HCT116 (cell line): ENCODE data around the gene RPL15. TPM values are rescaled to one million over a fixed set of nuclear protein-coding genes. Genes with fewer than 3 reads are reported as not detected.

Experiments used
- ATAC-seq: fragments of 200-7000 bp; cut with Tn5 transposase; 2 replicates; pipeline ENCODE4 v1.9.1; 2020; ENCODE audit warnings: mild to moderate bottlenecking, moderate library complexity
- BruUV-seq: library from RNA; stranded (reverse); fragments of 400-500 nt; replicated peaks from 2 replicates; lab custom pipeline; 2021; lab: Mats Ljungman, UMichigan
- CTCF ChIA-PET: fragments of 300-600 bp; sonication (Branson Sonifier 250); formaldehyde crosslinking; loops from one replicate; lab custom pipeline; 2021; ENCODE audit warnings: antibody characterized with exemption; lab: Charles Lee
- POLR2A ChIA-PET: fragments of 300-600, 350-600 bp; sonication (Branson Sonifier 250); formaldehyde crosslinking; loops from one replicate; lab custom pipeline; 2021; ENCODE audit warnings: antibody characterized with exemption; lab: Charles Lee
- RAD21 ChIA-PET, 2 experiments: fragments of 300-600 bp; sonication (Branson Sonifier 250); formaldehyde crosslinking; loops; one replicate each; lab custom pipeline; 2023; ENCODE audit warnings: low total read pairs in 2 of 2; ENCODE audit not compliant: uncharacterized antibody in 2 of 2, unreplicated experiment in 2 of 2, low non-redundant PET in 1 of 2; lab: Charles Lee
- DNase-seq: peaks from one replicate; pipeline ENCODE4 v3.0.0-alpha.2; 2010; ENCODE audit warnings: low read depth, low spot score
- H2AFZ ChIP-seq: fragments of 200-600 bp; shearing (Covaris generic), sonication (generic); 2 replicates; pipeline ENCODE4 v1.6.1; 2017; ENCODE audit warnings: low read depth, mixed run types, mixed read lengths, antibody characterized with exemption, low read length; ENCODE audit not compliant: poor library complexity, severe bottlenecking
- H3K27ac ChIP-seq: 2 replicates; pipeline ENCODE4 v1.5.1; 2012; ENCODE audit warnings: low read depth, low read length
- H3K27me3 ChIP-seq: fragments of 200-600 bp; sonication (generic); 2 replicates; pipeline ENCODE4 v1.6.1; 2016; ENCODE audit warnings: mixed run types, low read length, mixed read lengths; ENCODE audit not compliant: insufficient read depth
- H3K36me3 ChIP-seq, 2 experiments: fragments of 200-500 bp in 1 of 2; fragments of 200-600 bp in 1 of 2; sonication (Bioruptor generic) in 1 of 2; sonication (generic) in 1 of 2; 2 replicates each; pipeline versions ENCODE4 v1.5.1 to v1.6.1; 2014 to 2016; ENCODE audit warnings: low read length in 2 of 2, inconsistent platforms in 1 of 2, mixed read lengths in 1 of 2, mixed run types in 1 of 2; ENCODE audit not compliant: insufficient read depth in 2 of 2, control insufficient read depth in 1 of 2
- H3K4me1 ChIP-seq, 2 experiments: fragments of 200-600 bp in 1 of 2; sonication (generic) in 1 of 2; 2 replicates each; pipeline versions ENCODE4 v1.5.1 to v1.6.1; 2012 to 2017; ENCODE audit warnings: low read length in 2 of 2, inconsistent platforms in 1 of 2, mild to moderate bottlenecking in 1 of 2, mixed read lengths in 1 of 2, mixed run types in 1 of 2, moderate library complexity in 1 of 2; ENCODE audit not compliant: insufficient read depth in 2 of 2, control insufficient read depth in 1 of 2
- H3K4me2 ChIP-seq: fragments of 200-600 bp; sonication (generic); 2 replicates; pipeline ENCODE4 v1.6.1; 2017; ENCODE audit warnings: mixed run types, low read length, mixed read lengths
- H3K4me3 ChIP-seq, 2 experiments: fragments of 200-600 bp in 1 of 2; sonication (generic) in 1 of 2; replicated peaks in 1 of 2; 2 replicates each; pipeline ENCODE4 v1.5.1; 2011 to 2016; ENCODE audit warnings: low read length in 2 of 2, control low read depth in 1 of 2, low read depth in 1 of 2, mild to moderate bottlenecking in 1 of 2, mixed read lengths in 1 of 2, mixed run types in 1 of 2
- H3K79me2 ChIP-seq: fragments of 200-600 bp; sonication (generic); 2 replicates; pipeline ENCODE4 v1.6.1; 2017; ENCODE audit warnings: mild to moderate bottlenecking, mixed run types, low read length, moderate library complexity, mixed read lengths; ENCODE audit not compliant: insufficient read depth
- H3K9ac ChIP-seq: fragments of 200-600 bp; sonication (generic); 2 replicates; pipeline ENCODE4 v1.6.1; 2016; ENCODE audit warnings: low read length, mixed read lengths
- H3K9me2 ChIP-seq: fragments of 200-600 bp; sonication (generic), shearing (Covaris generic); 2 replicates; pipeline ENCODE4 v1.6.1; 2017; ENCODE audit warnings: mixed run types, mild to moderate bottlenecking, moderate library complexity; ENCODE audit not compliant: insufficient read depth
- H3K9me3 ChIP-seq, 2 experiments: fragments of 200-500 bp in 1 of 2; fragments of 200-600 bp in 1 of 2; sonication (Bioruptor generic) in 1 of 2; sonication (generic) in 1 of 2; 2 replicates each; pipeline ENCODE4 v1.6.1; 2014 to 2017; ENCODE audit warnings: low read length in 2 of 2, mixed read lengths in 2 of 2, inconsistent platforms in 1 of 2, low read depth in 1 of 2, mild to moderate bottlenecking in 1 of 2, mixed run types in 1 of 2, moderate library complexity in 1 of 2; ENCODE audit not compliant: control insufficient read depth in 1 of 2, insufficient read depth in 1 of 2
- H4K20me1 ChIP-seq: fragments of 200-600 bp; sonication (generic), shearing (Covaris generic); 2 replicates; pipeline ENCODE4 v1.6.1; 2017; ENCODE audit warnings: mixed run types, mild to moderate bottlenecking, moderate library complexity; ENCODE audit not compliant: insufficient read depth
- ATF3 ChIP-seq: IDR thresholded peaks from 2 replicates; pipeline ENCODE4 v1.6.1; 2012
- CBX3 ChIP-seq: IDR thresholded peaks from 2 replicates; pipeline ENCODE4 v1.6.1; 2012; ENCODE audit warnings: low read depth
- CEBPB ChIP-seq: IDR thresholded peaks from 2 replicates; pipeline ENCODE4 v1.6.1; 2012; ENCODE audit warnings: low read depth
- CTCF ChIP-seq, 3 experiments: fragments of 200-600 bp in 1 of 3; sonication (generic) in 1 of 3; IDR thresholded peaks in 2 of 3; conservative IDR thresholded peaks in 1 of 3; 2 replicates each; pipeline ENCODE4 v1.5.1; 2012 to 2017; ENCODE audit warnings: low read depth in 2 of 3, low read length in 2 of 3, antibody characterized with exemption in 1 of 3, borderline replicate concordance in 1 of 3, control low read depth in 1 of 3, mild to moderate bottlenecking in 1 of 3, mixed read lengths in 1 of 3, mixed run types in 1 of 3, moderate library complexity in 1 of 3; ENCODE audit not compliant: insufficient read depth in 1 of 3
- EGR1 ChIP-seq: IDR thresholded peaks from 2 replicates; pipeline ENCODE4 v1.6.1; 2012; ENCODE audit warnings: low read depth
- EZH2 ChIP-seq: fragments of 200-600 bp; sonication (generic); IDR thresholded peaks from 2 replicates; pipeline ENCODE4 v1.6.1; 2017; ENCODE audit warnings: antibody characterized with exemption, mixed run types
- POLR2A ChIP-seq: IDR thresholded peaks from 2 replicates; pipeline ENCODE4 v1.7.0; 2011; ENCODE audit warnings: borderline replicate concordance; ENCODE audit not compliant: insufficient read depth, insufficient read length; ENCODE audit errors: extremely low read depth
- REST ChIP-seq: IDR thresholded peaks from 2 replicates; pipeline ENCODE4 v1.6.1; 2012; ENCODE audit warnings: low read depth
- SP1 ChIP-seq: IDR thresholded peaks from 2 replicates; pipeline ENCODE4 v1.6.1; 2012; ENCODE audit warnings: low read depth
- SRF ChIP-seq: IDR thresholded peaks from 2 replicates; pipeline ENCODE4 v1.6.1; 2012; ENCODE audit warnings: low read depth
- ZFX ChIP-seq: fragments of 450-650 bp; IDR thresholded peaks from 2 replicates; pipeline ENCODE4 v1.6.1; 2017
- ZNF274 ChIP-seq: fragments of 200-500 bp; sonication (Bioruptor generic); IDR thresholded peaks from 2 replicates; pipeline ENCODE4 v1.6.1; 2014; ENCODE audit warnings: mild to moderate bottlenecking, low read depth, low read length, inconsistent platforms
- intact Hi-C: fragments of 100-400 bp; cut with micrococcal nuclease; formaldehyde crosslinking; loops from 2 replicates; pipeline ENCODE4 v1.10.0; 2022
- total RNA-seq: library from RNA; stranded (reverse); gene quantifications from one replicate; pipeline ENCODE4 v1.2.1, GENCODE V29; 2021; ENCODE audit not compliant: unreplicated experiment

The RPL15 gene
- total RNA-seq, 1 experiment from 2014 or later, result 2,177 TPM

DNA sequence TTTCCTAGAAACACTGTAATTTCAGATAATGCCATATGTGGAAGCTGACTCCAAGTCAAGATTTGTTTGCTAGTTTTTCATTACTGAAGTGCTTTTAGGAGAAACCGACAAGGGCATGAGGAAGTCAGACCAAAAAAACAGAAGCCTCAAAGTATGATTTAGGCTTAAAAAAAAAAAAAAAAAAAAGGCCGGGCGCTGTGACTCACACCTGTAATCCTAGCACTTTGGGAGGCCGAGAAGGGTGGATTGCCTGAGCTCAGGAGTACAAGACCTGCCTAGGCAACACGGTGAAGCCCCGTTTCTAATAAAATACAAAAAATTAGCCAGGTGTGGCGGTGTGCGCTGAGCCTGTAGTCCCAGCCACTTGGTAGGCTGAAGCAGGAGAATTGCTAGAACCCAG, 11.6 kb downstream of the RPL15 start (continued):
- TF ChIP-seq CTCF (IDR thresholded peaks at IDR 0.05 in 2 of 3, conservative IDR thresholded peaks at IDR 0.05 in 1 of 3; ENCODE audit: borderline replicate concordance in 1 of 3, insufficient read depth in 1 of 3, low read depth in 2 of 3, low read length in 2 of 3) (no peak), SRF (no peak), CEBPB (no peak), ZNF274 (no peak), ZFX (no peak), EGR1 (no peak), POLR2A (no peak), ATF3 (no peak), EZH2 (no peak), CBX3 (no peak), SP1 (no peak)

GRCh38 chr3:23931597-23931996, 14.7 kb downstream of the RPL15 start:
- ChIA-PET RAD21 (no interaction called here), CTCF (no interaction called here), POLR2A (interaction anchor here (1.1 kb wide), 1 partner anchor 15 kb away, joined by 3 read pairs; the partner anchor contains the start of genes NKIRAS1 and RPL15)
- ATAC-seq, result no peak
- no peaks in the 10 kb centered on the region for H3K36me3 ChIP-seq
- H3K9ac ChIP-seq, result no peak overlapping the region
- no peak for TF ChIP-seq REST
- no peak for TF ChIP-seq ATF3
- TF ChIP-seq EZH2, result no peak
- H3K9me2 ChIP-seq, result no peaks in the 10 kb centered on the region
- no peaks in the 10 kb centered on the region for H3K79me2 ChIP-seq
- intact Hi-C loops, result no loop called here
- H3K4me3 ChIP-seq, result no peak overlapping the region
- H3K27me3 ChIP-seq, result no peaks in the 10 kb centered on the region
- H4K20me1 ChIP-seq, result no peaks in the 10 kb centered on the region
- H3K9me3 ChIP-seq, result no peaks in the 10 kb centered on the region
- BruUV-seq, result no TSS peak
- H3K4me1 ChIP-seq, result peaks cover 13 to 16% of the 10 kb centered on the region in 2 experiments
- no peak for DNase-seq
- no peak overlapping the region for H2AFZ ChIP-seq
- no peak overlapping the region for H3K4me2 ChIP-seq
- no peak overlapping the region for H3K27ac ChIP-seq
